GM12878 (cell line): ENCODE measurements around the gene ZKSCAN5. TPM values are rescaled to one million over a fixed set of nuclear protein-coding genes. Genes with fewer than 3 reads are reported as not detected.
A peak's percentile ranks its signal among the peaks of the same experiment; 100 is the strongest.

Experiments used
- ATF7 ChIP-seq: fragments of 450-650 bp; IDR thresholded peaks from 2 replicates; pipeline ENCODE4 v1.6.1; 2016; ENCODE audit warnings: low read depth, mild to moderate bottlenecking
- BHLHE40 ChIP-seq, 2 experiments: fragments of 450-650 bp in 1 of 2; IDR thresholded peaks; 2 replicates each; pipeline ENCODE4 v1.6.1; 2011 to 2017; ENCODE audit warnings: low read depth in 2 of 2, borderline replicate concordance in 1 of 2, improper control_type of control experiment in 1 of 2, low read length in 1 of 2, mild to moderate bottlenecking in 1 of 2
- EGR1 ChIP-seq, 2 experiments: IDR thresholded peaks; 1 replicate in 1 of 2; 2 replicates in 1 of 2; pipeline ENCODE4 v1.6.1; 2011 to 2012; ENCODE audit warnings: low read depth in 2 of 2, low read length in 2 of 2, borderline replicate concordance in 1 of 2, mild to moderate bottlenecking in 1 of 2, moderate library complexity in 1 of 2
- EP300 ChIP-seq, 2 experiments: fragments of 150-350 bp in 1 of 2; IDR thresholded peaks; 2 replicates each; pipeline ENCODE4 v1.6.1; 2011 to 2012; ENCODE audit warnings: low read depth in 2 of 2, low read length in 2 of 2, borderline replicate concordance in 1 of 2, improper control_type of control experiment in 1 of 2, inconsistent platforms in 1 of 2; ENCODE audit not compliant: control insufficient read depth in 1 of 2
- ETV6 ChIP-seq, 2 experiments: fragments of 450-650 bp in 1 of 2; IDR thresholded peaks in 1 of 2; conservative IDR thresholded peaks in 1 of 2; 2 replicates each; pipeline ENCODE4 v1.6.1; 2014; ENCODE audit warnings: antibody characterized with exemption in 1 of 2, borderline replicate concordance in 1 of 2, low read depth in 1 of 2, mild to moderate bottlenecking in 1 of 2, moderate library complexity in 1 of 2
- FOS ChIP-seq: IDR thresholded peaks from 3 replicates; pipeline ENCODE4 v1.6.1; 2011; ENCODE audit warnings: borderline replicate concordance; ENCODE audit not compliant: insufficient read length; ENCODE audit errors: extremely low read depth
- HDAC2 ChIP-seq: fragments of 200-600 bp; sonication (generic); IDR thresholded peaks from 2 replicates; pipeline ENCODE4 v1.6.1; 2017
- NFYB ChIP-seq: IDR thresholded peaks from 2 replicates; pipeline ENCODE4 v1.6.1; 2011; ENCODE audit warnings: low read depth, mild to moderate bottlenecking, low read length, improper control_type of control experiment, moderate library complexity; ENCODE audit not compliant: insufficient read depth
- PML ChIP-seq: IDR thresholded peaks from 2 replicates; pipeline ENCODE4 v1.6.1; 2012; ENCODE audit warnings: low read length, inconsistent platforms
- RAD21 ChIP-seq: IDR thresholded peaks from 2 replicates; pipeline ENCODE4 v1.6.1; 2011; ENCODE audit warnings: mild to moderate bottlenecking, low read depth, low read length, moderate library complexity; ENCODE audit not compliant: insufficient read depth
- RCOR1 ChIP-seq: conservative IDR thresholded peaks from 2 replicates; pipeline ENCODE4 v1.6.1; 2012; ENCODE audit warnings: low read depth, low read length, improper control_type of control experiment
- SIX5 ChIP-seq: IDR thresholded peaks from 2 replicates; pipeline ENCODE4 v1.6.1; 2011; ENCODE audit warnings: mild to moderate bottlenecking, low read depth, low read length, moderate library complexity; ENCODE audit not compliant: severe bottlenecking
- SMAD1 ChIP-seq: fragments of 450-650 bp; IDR thresholded peaks from 2 replicates; pipeline ENCODE4 v1.6.1; 2018; ENCODE audit warnings: mild to moderate bottlenecking, low read depth; ENCODE audit not compliant: partially characterized antibody
- STAT3 ChIP-seq: IDR thresholded peaks from 2 replicates; pipeline ENCODE4 v1.6.1; 2011; ENCODE audit warnings: low read depth, low read length, improper control_type of control experiment
- TBL1XR1 ChIP-seq: IDR thresholded peaks from 2 replicates; pipeline ENCODE4 v1.6.1; 2012; ENCODE audit warnings: low read depth, low read length, improper control_type of control experiment
- USF1 ChIP-seq: IDR thresholded peaks from 2 replicates; pipeline ENCODE4 v1.6.1; 2011; ENCODE audit warnings: borderline replicate concordance, low read depth, mild to moderate bottlenecking, moderate library complexity, mixed read lengths, low read length; ENCODE audit not compliant: insufficient read depth; ENCODE audit errors: extremely low read length
- ZBTB11 ChIP-seq: fragments of 450-650 bp; formaldehyde crosslinking; IDR thresholded peaks from 2 replicates; pipeline ENCODE4 v1.5.0; 2022; ENCODE audit warnings: mild to moderate bottlenecking, missing genetic modification characterization
- ZNF384 ChIP-seq: IDR thresholded peaks from 2 replicates; pipeline ENCODE4 v1.6.1; 2012; ENCODE audit warnings: low read depth, mild to moderate bottlenecking, low read length, improper control_type of control experiment, borderline replicate concordance
- ZNF592 ChIP-seq: fragments of 450-650 bp; IDR thresholded peaks from 2 replicates; pipeline ENCODE4 v1.6.1; 2017; ENCODE audit warnings: mild to moderate bottlenecking, moderate library complexity
- ZNF622 ChIP-seq: fragments of 450-650 bp; IDR thresholded peaks from 2 replicates; pipeline ENCODE4 v1.6.1; 2017; ENCODE audit warnings: mild to moderate bottlenecking, inconsistent platforms
- polyA plus RNA-seq, 11 experiments: library from polyadenylated mRNA; depleted of rRNA in 4 of 11; unstranded in 6 of 11; stranded (reverse) in 5 of 11; fragments of >200 nt; fragmentation: Nextera tagmentation in 4 of 11; fragmentation: Illumina TruSeq in 1 of 11; extraction: Ambion mirVana in 4 of 11; extraction: Trizol in 1 of 11; gene quantifications; 1 replicate in 1 of 11; 2 replicates in 10 of 11; pipeline versions ENCODE4 v1.2.1 to v1.2.3, GENCODE V29; 2011 to 2016; ENCODE audit warnings: inconsistent platforms in 2 of 11, missing spikeins in 2 of 11, low read depth in 1 of 11
- total RNA-seq, 4 experiments: library from RNA; depleted of rRNA in 3 of 4; stranded (reverse); fragments of >200 nt in 3 of 4; fragmentation: Illumina TruSeq in 1 of 4; extraction: Trizol in 1 of 4; gene quantifications; 2 replicates each; pipeline versions ENCODE4 v1.2.1 to v1.2.3, GENCODE V29; 2013 to 2021

Gene ZKSCAN5
- total and polyA plus RNA-seq, 10 of the 15 experiments (the other 5 are each of a cell fraction or from before 2014, with no cell fraction given) = 2.5 to 10.1 (median 7.7) TPM

- no peak for TF ChIP-seq USF1
- no peak for TF ChIP-seq TBL1XR1
- TF ChIP-seq EGR1 (IDR thresholded peaks at IDR 0.05; ENCODE audit: borderline replicate concordance in 1 of 2, low read depth in 2 of 2, low read length in 2 of 2) = peak in 1 of 2 experiments; percentile 86; a peak in 2 of 3 replicates
- no peak for TF ChIP-seq ZBTB11 (CRISPR knock-in tag)
- no peak for TF ChIP-seq PML
- TF ChIP-seq ZNF384 = no peak
- TF ChIP-seq SMAD1 = no peak
- TF ChIP-seq FOS = peak; percentile 6
- no peak for TF ChIP-seq ZNF622
- no peak for TF ChIP-seq HDAC2
- no peak for TF ChIP-seq ATF7
- TF ChIP-seq EP300 (IDR thresholded peaks at IDR 0.05; ENCODE audit: borderline replicate concordance in 1 of 2, control insufficient read depth in 1 of 2, low read depth in 2 of 2, low read length in 2 of 2) = no peak
- no peak for TF ChIP-seq RCOR1
- TF ChIP-seq RAD21 = no peak
- TF ChIP-seq SIX5 = no peak
- TF ChIP-seq ZNF592 = no peak
- no peak for TF ChIP-seq ETV6 (conservative IDR thresholded peaks at IDR 0.05 in 1 of 2, IDR thresholded peaks at IDR 0.05 in 1 of 2; ENCODE audit: borderline replicate concordance in 1 of 2, low read depth in 1 of 2)
- TF ChIP-seq NFYB = no peak
- no peak for TF ChIP-seq BHLHE40 (IDR thresholded peaks at IDR 0.05; ENCODE audit: borderline replicate concordance in 1 of 2, low read depth in 2 of 2, low read length in 1 of 2)
- no peak for TF ChIP-seq STAT3
Observed at GRCh38 chr7:99504281-99504602, 220 bp upstream of the ZKSCAN5 start (continued).
